H9 (cell line): ENCODE measurements around the gene MYRIP. TPM values are rescaled to one million over a fixed set of nuclear protein-coding genes. Genes with fewer than 3 reads are reported as not detected.

ENCODE experiments used
- DNase-seq: peaks from one replicate; pipeline ENCODE4 v3.0.0-alpha.2; 2017
- H2AFZ ChIP-seq: one replicate; pipeline ENCODE4 v1.6.1; 2013; ENCODE audit warnings: mild to moderate bottlenecking, low read length, control low read depth, moderate library complexity
- H2AK5ac ChIP-seq: 2 replicates; pipeline ENCODE4 v1.6.1; 2013; ENCODE audit warnings: low read length, control low read depth, mixed read lengths; ENCODE audit not compliant: insufficient read length
- H2BK120ac ChIP-seq: one replicate; pipeline ENCODE4 v1.6.1; 2013; ENCODE audit warnings: low read depth, mild to moderate bottlenecking, low read length, control low read depth, inconsistent platforms; ENCODE audit not compliant: poor library complexity, severe bottlenecking
- H2BK12ac ChIP-seq: 2 replicates; pipeline ENCODE4 v1.6.1; 2013; ENCODE audit warnings: low read length, control low read depth, mixed read lengths, low read depth; ENCODE audit not compliant: insufficient read length
- H2BK15ac ChIP-seq: 2 replicates; pipeline ENCODE4 v1.6.1; 2013; ENCODE audit warnings: low read depth, low read length, control low read depth
- H2BK20ac ChIP-seq: one replicate; pipeline ENCODE4 v1.6.1; 2013; ENCODE audit warnings: low read depth, mild to moderate bottlenecking, low read length, control low read depth, inconsistent platforms; ENCODE audit not compliant: poor library complexity, severe bottlenecking
- H2BK5ac ChIP-seq: 2 replicates; pipeline ENCODE4 v1.6.1; 2013; ENCODE audit warnings: low read length, control low read depth, mixed read lengths; ENCODE audit not compliant: insufficient read length
- H3K14ac ChIP-seq: 2 replicates; pipeline ENCODE4 v1.6.1; 2013; ENCODE audit warnings: low read length, control low read depth; ENCODE audit not compliant: insufficient read depth
- H3K18ac ChIP-seq: 2 replicates; pipeline ENCODE4 v1.6.1; 2013; ENCODE audit warnings: low read depth, mild to moderate bottlenecking, mixed read lengths, low read length, control low read depth; ENCODE audit not compliant: insufficient read length
- H3K23ac ChIP-seq: 2 replicates; pipeline ENCODE4 v1.6.1; 2013; ENCODE audit warnings: low read length, control low read depth, mixed read lengths, low read depth; ENCODE audit not compliant: insufficient read length
- H3K23me2 ChIP-seq: 2 replicates; pipeline ENCODE4 v1.6.1; 2013; ENCODE audit warnings: low read depth, mild to moderate bottlenecking, mixed read lengths, low read length, control low read depth; ENCODE audit not compliant: insufficient read length, poor library complexity, severe bottlenecking
- H3K27ac ChIP-seq: 2 replicates; pipeline ENCODE4 v1.5.1; 2013; ENCODE audit warnings: low read length, control low read depth, mixed read lengths, low read depth; ENCODE audit not compliant: insufficient read length
- H3K27me3 ChIP-seq: 2 replicates; pipeline ENCODE4 v1.6.1; 2013; ENCODE audit warnings: low read length, control low read depth, inconsistent platforms; ENCODE audit not compliant: insufficient read depth
- H3K4ac ChIP-seq: 2 replicates; pipeline ENCODE4 v1.6.1; 2013; ENCODE audit warnings: low read depth, mild to moderate bottlenecking, control low read depth, inconsistent platforms, low read length, moderate library complexity
- H3K4me1 ChIP-seq: 2 replicates; pipeline ENCODE4 v1.6.1; 2013; ENCODE audit warnings: low read length, control low read depth, inconsistent platforms; ENCODE audit not compliant: insufficient read depth
- H3K4me2 ChIP-seq: 2 replicates; pipeline ENCODE4 v1.6.1; 2013; ENCODE audit warnings: low read length, control low read depth, mixed read lengths; ENCODE audit not compliant: insufficient read length, insufficient read depth
- H3K56ac ChIP-seq: 2 replicates; pipeline ENCODE4 v1.6.1; 2013; ENCODE audit warnings: low read depth, mild to moderate bottlenecking, mixed read lengths, low read length, control low read depth; ENCODE audit not compliant: insufficient read length
- H3K79me1 ChIP-seq: 2 replicates; pipeline ENCODE4 v1.6.1; 2013; ENCODE audit warnings: low read depth, mild to moderate bottlenecking, moderate library complexity, low read length, control low read depth, inconsistent platforms; ENCODE audit not compliant: insufficient read depth, poor library complexity, severe bottlenecking
- H3K79me2 ChIP-seq: 2 replicates; pipeline ENCODE4 v1.6.1; 2013; ENCODE audit warnings: low read length, control low read depth, inconsistent platforms; ENCODE audit not compliant: insufficient read depth
- H3K9ac ChIP-seq: 2 replicates; pipeline ENCODE4 v1.6.1; 2013; ENCODE audit warnings: low read length, control low read depth, mixed read lengths; ENCODE audit not compliant: insufficient read length; ENCODE audit errors: extremely low read depth
- H3K9me3 ChIP-seq: one replicate; pipeline ENCODE4 v1.6.1; 2013; ENCODE audit warnings: low read depth, low read length, inconsistent platforms; ENCODE audit not compliant: control insufficient read depth
- H3T11ph ChIP-seq: one replicate; pipeline ENCODE4 v1.6.1; 2013; ENCODE audit warnings: mild to moderate bottlenecking, low read length, control low read depth, inconsistent platforms
- H4K20me1 ChIP-seq: one replicate; pipeline ENCODE4 v1.6.1; 2013; ENCODE audit not compliant: control insufficient read depth, insufficient read length, insufficient read depth
- H4K5ac ChIP-seq: 2 replicates; pipeline ENCODE4 v1.6.1; 2013; ENCODE audit warnings: low read depth, mild to moderate bottlenecking, mixed read lengths, low read length, control low read depth; ENCODE audit not compliant: insufficient read length
- H4K8ac ChIP-seq: replicated peaks from 2 replicates; pipeline ENCODE4 v1.6.1; 2013; ENCODE audit warnings: low read length, control low read depth, mixed read lengths, low read depth; ENCODE audit not compliant: insufficient read length
- H4K91ac ChIP-seq: 2 replicates; pipeline ENCODE4 v1.6.1; 2013; ENCODE audit warnings: low read depth, mild to moderate bottlenecking, moderate library complexity, mixed read lengths, low read length, control low read depth; ENCODE audit not compliant: insufficient read length
- H3K27ac Mint-ChIP-seq, 3 experiments: 2 replicates in 2 of 3; 3 replicates in 1 of 3; pipeline ENCODE4 v1.8.0; 2020 to 2021; ENCODE audit warnings: mixed read lengths in 3 of 3, mild to moderate bottlenecking in 1 of 3, moderate library complexity in 1 of 3
- H3K27me3 Mint-ChIP-seq: 2 replicates; pipeline ENCODE4 v1.8.0; 2021; ENCODE audit warnings: low read depth, mild to moderate bottlenecking, moderate library complexity, mixed read lengths
- H3K36me3 Mint-ChIP-seq, 3 experiments: 2 replicates in 2 of 3; 3 replicates in 1 of 3; pipeline ENCODE4 v1.8.0; 2020 to 2021; ENCODE audit warnings: low read depth in 3 of 3, mixed read lengths in 3 of 3; ENCODE audit not compliant: insufficient read depth in 1 of 3
- H3K4me1 Mint-ChIP-seq, 2 experiments: 2 replicates each; pipeline ENCODE4 v1.8.0; 2020; ENCODE audit warnings: mixed read lengths in 2 of 2
- H3K4me3 Mint-ChIP-seq, 2 experiments: 2 replicates in 1 of 2; 3 replicates in 1 of 2; pipeline ENCODE4 v1.8.0; 2020 to 2021; ENCODE audit warnings: mild to moderate bottlenecking in 2 of 2, mixed read lengths in 2 of 2, moderate library complexity in 1 of 2
- H3K9me3 Mint-ChIP-seq, 2 experiments: 2 replicates in 1 of 2; 3 replicates in 1 of 2; pipeline ENCODE4 v1.8.0; 2020; ENCODE audit warnings: mild to moderate bottlenecking in 2 of 2, mixed read lengths in 2 of 2, moderate library complexity in 1 of 2
- WGBS: extraction: QIAGEN DNeasy Blood & Tissue Kit; methylation state at CpG from one replicate; pipeline ENCODE4 v1.1.7; 2013; ENCODE audit warnings: missing lambda C conversion rate, low lambda C conversion rate, mixed read lengths; ENCODE audit not compliant: insufficient read length; ENCODE audit errors: extremely low coverage; 5-methylcytosine and 5-hydroxymethylcytosine counted together
- total RNA-seq: library from RNA; stranded (reverse); gene quantifications from 2 replicates; pipeline ENCODE4 v1.2.1, GENCODE V29; 2021
- TF ChIP-seq, protein P1 (sequence below): fragments of 200-600 bp; sonication (generic); conservative IDR thresholded peaks from 3 replicates; pipeline ENCODE4 v1.8.0; 2021; ENCODE audit warnings: antibody characterized with exemption, mild to moderate bottlenecking

MYRIP gene
- total RNA-seq, 1 experiment from 2014 or later: 1.8 TPM

- H2BK120ac ChIP-seq: no peak overlapping the region
- H3K4me2 ChIP-seq: peak overlapping the region; percentile 53
- no peaks in the 10 kb centered on the region for H4K20me1 ChIP-seq
- H2BK12ac ChIP-seq: no peak overlapping the region
- no CpG with 5 or more reads among the region's 20 CpGs for WGBS
- no peaks in the 10 kb centered on the region for H3K27me3 ChIP-seq
- H4K5ac ChIP-seq: no peak overlapping the region
- peak overlapping the region; percentile 15 for H2AFZ ChIP-seq
- no peak overlapping the region for H4K91ac ChIP-seq
- H3K9ac ChIP-seq: peak overlapping the region; percentile 59
- peaks cover 8% of the 10 kb centered on the region for H3K23me2 ChIP-seq
- Mint-ChIP-seq H3K27me3 (no peaks in the 10 kb centered on the region), H3K4me3 (peak overlapping the region; percentile 99), H3K4me1 (peaks cover 13 to 17% of the 10 kb centered on the region in 2 experiments), H3K36me3 (peaks cover 22 to 35% (median 34%) of the 10 kb centered on the region in 3 experiments), H3K9me3 (no peaks in the 10 kb centered on the region), H3K27ac (peak overlapping the region; percentile 89 to 97 (median 90); a peak in 6 of 7 replicates)
- peaks cover 3% of the 10 kb centered on the region; the same call in 1 of the 2 replicates for H3K79me2 ChIP-seq
- no peak overlapping the region for H2BK20ac ChIP-seq
- H3K79me1 ChIP-seq: no peaks in the 10 kb centered on the region
- peak overlapping the region; percentile 21 for H3K18ac ChIP-seq
- H2BK5ac ChIP-seq: no peak overlapping the region
- no peak overlapping the region for H2AK5ac ChIP-seq
- H4K8ac ChIP-seq: no peak overlapping the region
- no peak overlapping the region for H3K23ac ChIP-seq
- H3K56ac ChIP-seq: no peak overlapping the region
- H3K14ac ChIP-seq: peak overlapping the region; percentile 72
- no peak overlapping the region for H3T11ph ChIP-seq
- no peak overlapping the region for H2BK15ac ChIP-seq
- H3K27ac ChIP-seq: no peak overlapping the region
- TF ChIP-seq, protein P1, sequence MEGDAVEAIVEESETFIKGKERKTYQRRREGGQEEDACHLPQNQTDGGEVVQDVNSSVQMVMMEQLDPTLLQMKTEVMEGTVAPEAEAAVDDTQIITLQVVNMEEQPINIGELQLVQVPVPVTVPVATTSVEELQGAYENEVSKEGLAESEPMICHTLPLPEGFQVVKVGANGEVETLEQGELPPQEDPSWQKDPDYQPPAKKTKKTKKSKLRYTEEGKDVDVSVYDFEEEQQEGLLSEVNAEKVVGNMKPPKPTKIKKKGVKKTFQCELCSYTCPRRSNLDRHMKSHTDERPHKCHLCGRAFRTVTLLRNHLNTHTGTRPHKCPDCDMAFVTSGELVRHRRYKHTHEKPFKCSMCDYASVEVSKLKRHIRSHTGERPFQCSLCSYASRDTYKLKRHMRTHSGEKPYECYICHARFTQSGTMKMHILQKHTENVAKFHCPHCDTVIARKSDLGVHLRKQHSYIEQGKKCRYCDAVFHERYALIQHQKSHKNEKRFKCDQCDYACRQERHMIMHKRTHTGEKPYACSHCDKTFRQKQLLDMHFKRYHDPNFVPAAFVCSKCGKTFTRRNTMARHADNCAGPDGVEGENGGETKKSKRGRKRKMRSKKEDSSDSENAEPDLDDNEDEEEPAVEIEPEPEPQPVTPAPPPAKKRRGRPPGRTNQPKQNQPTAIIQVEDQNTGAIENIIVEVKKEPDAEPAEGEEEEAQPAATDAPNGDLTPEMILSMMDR: no peak
- H3K4ac ChIP-seq: no peak overlapping the region
- H3K4me1 ChIP-seq: peaks cover 4% of the 10 kb centered on the region; the same call in 1 of the 2 replicates
- H3K9me3 ChIP-seq: no peaks in the 10 kb centered on the region
- no peak for DNase-seq
Observed at GRCh38 chr3:40308725-40309417, 499.5 kb downstream of the MYRIP start.
